ENCODE data around the gene MST1.
"Not testable (repeated sequence)": the region's sequence is repeated elsewhere in the genome, so short reads cannot be mapped to it uniquely, and the experiment has no call there.

MST1 gene

GRCh38 chr3:49700453-49701128 is 11.3 kb upstream of the MST1 start:
- DNase-seq: no peak

DNA sequence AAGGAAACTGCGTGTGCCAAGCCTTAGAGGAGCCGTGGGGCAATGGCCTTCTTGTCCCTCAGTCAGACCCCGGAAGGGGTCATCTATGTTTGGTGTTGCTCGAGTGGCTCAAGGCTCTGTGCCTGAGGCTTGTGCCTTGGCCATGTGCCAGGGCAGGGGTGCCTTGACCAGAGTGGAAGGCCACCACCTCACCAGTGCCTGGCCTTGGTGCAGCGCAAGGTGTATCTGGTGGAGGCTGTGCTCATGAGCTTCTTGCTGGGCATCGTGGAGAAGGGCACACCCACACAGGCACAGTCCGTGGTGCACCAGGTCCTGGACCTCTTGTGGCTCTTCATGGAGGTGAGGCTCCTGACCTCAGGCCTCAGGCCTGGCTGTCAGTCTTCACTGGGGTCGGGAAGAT is 10.7 kb upstream of the MST1 start:
- no peak for DNase-seq

DNA sequence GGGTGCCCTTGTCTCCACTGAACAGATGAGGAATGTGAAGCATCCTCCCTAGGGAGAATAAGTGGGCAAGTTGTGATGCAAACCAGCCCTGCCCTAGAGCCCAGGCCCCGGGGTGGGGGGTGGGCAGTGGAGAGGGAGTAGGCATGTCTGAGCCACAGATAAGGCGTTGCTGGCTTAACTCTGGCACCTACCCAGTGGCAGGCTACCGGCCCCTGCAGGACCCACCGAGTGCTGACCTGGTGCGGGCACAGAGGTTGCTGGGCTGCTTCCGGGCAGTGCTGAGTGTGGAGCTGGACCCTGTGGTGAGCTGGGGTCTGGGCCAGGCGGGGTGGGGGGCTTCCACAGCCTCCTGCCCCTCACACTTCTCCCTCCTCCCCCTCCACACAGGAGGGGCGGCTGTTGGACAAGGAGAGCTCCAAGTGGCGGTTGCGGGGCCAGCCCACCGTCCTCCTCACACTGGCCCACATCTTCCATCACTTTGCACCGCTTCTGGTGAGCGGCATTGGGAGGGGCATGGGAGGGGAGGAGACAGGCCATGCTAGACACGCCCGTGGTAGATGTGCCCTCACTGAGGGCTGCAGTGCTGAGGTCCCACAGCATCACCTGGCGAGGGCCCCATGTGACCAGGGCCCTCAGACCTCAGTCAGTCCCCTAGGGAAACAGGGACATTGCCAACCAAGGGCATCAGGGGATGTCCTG is 10.2 kb upstream of the MST1 start:
- DNase-seq: no peak

DNA sequence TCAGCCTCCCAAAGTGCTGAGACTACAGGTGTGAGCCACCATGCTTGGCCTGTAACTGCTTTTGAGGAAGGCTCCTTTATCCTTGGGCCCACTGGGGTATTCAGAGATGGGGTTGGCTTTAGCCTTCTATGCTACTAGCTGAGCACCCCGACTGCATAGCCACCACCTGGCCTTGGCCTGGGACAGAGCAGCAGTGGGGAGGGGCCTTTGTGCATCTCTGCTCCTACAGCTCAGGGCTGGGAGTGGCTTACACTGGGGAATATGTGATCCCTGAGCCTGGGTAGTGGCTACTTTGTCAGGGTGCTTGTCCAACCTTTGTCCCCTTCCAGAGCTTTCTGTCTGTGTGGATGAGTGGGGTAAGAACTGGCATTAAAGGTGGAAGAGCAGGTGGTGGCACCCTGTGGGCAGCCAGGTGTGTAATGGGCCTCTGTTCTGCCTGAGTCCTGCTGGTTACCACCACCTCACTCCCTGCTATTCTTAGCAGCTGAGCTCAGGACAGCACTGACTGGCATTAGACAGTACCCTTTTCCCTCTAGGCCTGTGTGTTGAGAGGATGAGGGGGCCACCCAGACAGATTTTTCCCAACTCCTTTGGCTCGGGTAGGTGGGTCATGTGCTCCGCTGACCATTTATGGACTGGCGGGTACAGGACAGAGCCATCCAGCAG is 6.2 kb upstream of the MST1 start:
- not testable (repeated sequence) for DNase-seq

GRCh38 chr3:49694409-49695070 is 5.3 kb upstream of the MST1 start:
- not testable (repeated sequence) for DNase-seq

- not testable (repeated sequence) for DNase-seq
Measured at GRCh38 chr3:49691481-49691880, 2.2 kb upstream of the MST1 start.

GRCh38 chr3:49690856-49691255 is 1.6 kb upstream of the MST1 start:
- DNase-seq: not testable (repeated sequence)

DNA sequence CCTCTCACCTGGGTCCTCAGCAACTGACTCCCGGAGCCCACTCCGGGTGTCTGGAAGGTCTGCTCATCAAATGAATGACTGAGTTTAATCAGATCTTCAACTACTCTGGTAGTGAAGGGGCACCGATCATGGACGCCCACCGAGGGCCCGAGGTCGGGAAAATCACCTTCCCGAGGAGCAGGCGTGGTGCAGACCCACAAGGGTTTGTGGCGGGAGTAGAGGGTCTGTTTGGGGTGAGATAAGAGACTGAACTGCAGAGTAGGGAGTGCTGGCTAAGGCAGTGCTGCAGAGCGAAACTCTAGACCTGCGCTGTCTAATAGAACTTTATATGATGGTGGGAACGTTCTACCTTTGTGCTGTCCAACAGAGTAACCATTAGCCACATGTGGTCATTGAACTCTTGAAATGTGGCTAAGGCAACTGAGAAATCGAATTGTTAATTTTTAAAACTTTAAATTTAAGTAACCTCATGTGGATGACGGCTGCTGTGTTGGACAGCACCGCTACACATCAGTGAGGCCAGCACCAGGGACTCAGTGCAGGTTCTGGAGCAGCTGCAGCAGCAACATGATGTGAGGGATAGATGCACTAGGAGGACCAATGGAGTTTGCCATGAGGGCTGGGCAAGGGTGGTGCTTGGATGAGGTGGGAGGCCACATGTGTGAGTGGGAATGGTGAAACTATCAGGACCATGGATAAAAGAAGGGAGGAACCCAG is 792 bp upstream of the MST1 start:
- not testable (repeated sequence) for DNase-seq

- DNase-seq: not testable (repeated sequence)
Measured at GRCh38 chr3:49688338-49689045, 782 bp downstream of the MST1 start.

- not testable (repeated sequence) for DNase-seq
Measured at GRCh38 chr3:49687424-49687795, 1.9 kb downstream of the MST1 start.

DNA sequence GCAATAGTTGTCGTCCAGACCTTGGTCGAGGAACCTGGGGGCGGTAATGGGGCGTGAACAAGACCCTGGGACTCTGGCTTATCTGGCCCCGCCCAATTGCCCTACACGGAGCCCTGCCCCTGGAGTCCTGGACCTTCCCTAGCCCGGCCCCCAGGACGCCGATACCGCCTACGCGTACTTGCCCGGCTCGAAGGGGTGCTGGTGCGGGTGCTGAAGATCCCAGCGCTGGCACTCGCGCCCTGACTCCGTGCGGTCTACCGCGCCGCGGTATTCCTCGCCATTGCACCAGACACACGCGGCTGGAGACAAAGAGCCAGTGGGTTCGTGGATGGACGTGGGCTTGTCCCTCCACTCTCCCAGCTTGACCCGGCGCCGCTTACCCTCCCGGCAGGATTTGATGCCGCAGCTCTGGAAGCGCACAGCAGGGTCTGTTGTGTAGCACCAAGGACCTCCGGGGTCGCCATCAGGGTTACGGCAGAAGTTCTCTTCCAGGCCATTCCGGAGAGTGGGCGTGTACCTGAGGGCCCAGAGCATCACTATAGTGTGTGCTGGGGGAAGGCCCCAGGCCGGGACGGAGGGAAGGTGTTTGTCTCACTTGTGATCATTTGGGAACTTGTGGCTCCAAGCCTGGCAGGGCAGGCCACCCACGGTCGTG is 2.4 kb downstream of the MST1 start:
- DNase-seq: peak; percentile 50

- DNase-seq: peak; percentile 44
Measured at GRCh38 chr3:49686346-49686745, 2.9 kb downstream of the MST1 start.

DNA sequence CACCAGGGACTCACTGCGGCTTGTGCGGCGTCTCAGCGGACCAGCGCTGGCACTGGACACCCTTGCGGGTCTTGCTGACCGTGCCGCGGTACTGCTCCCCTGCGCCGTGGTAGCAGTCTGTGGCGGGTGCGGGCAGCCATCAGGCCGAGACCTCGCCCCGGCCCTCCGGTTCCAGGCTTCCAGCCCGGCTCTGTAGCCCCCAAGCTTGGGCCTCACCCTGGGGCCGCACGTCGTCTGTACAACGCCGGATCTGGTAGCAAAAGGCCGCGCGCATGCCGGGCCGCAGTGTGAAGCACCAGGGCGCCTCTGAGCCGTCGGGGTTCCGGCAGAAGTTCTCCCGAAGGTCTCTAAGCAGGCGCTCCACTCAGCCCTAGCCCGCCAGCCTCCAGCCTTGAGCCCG is 3.4 kb downstream of the MST1 start:
- DNase-seq: not testable (repeated sequence)

- DNase-seq: not testable (repeated sequence)
Measured at GRCh38 chr3:49685103-49685502, 4.2 kb downstream of the MST1 start.

- DNase-seq: not testable (repeated sequence)
Measured at GRCh38 chr3:49684453-49684852, 4.8 kb downstream of the MST1 start.

GRCh38 chr3:49683162-49683561 is 6.1 kb downstream of the MST1 start:
- no peak for DNase-seq

DNA sequence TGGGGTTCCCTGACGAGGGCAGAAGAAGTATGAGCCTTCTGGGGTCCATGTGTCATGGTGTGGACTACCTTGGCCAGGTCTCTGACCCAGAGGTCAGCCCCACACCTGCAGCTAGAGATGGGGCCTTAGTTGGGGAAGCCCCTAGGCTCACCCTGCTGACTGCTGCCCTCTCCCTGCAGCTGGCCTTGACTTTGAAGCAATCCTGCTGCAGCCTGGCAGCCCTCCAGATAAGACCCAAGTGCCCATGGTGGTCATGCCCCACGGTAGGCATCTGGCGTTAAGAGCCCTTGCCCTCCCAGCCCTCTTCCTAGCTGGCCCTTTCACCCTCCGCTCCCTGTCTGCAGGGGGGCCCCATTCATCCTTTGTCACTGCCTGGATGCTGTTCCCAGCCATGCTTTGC is 7.7 kb downstream of the MST1 start:
- DNase-seq: no peak

- no peak for DNase-seq
Measured at GRCh38 chr3:49681232-49681522, 8.1 kb downstream of the MST1 start.

GRCh38 chr3:49680493-49681231 is 8.6 kb downstream of the MST1 start:
- no peak for DNase-seq

DNA sequence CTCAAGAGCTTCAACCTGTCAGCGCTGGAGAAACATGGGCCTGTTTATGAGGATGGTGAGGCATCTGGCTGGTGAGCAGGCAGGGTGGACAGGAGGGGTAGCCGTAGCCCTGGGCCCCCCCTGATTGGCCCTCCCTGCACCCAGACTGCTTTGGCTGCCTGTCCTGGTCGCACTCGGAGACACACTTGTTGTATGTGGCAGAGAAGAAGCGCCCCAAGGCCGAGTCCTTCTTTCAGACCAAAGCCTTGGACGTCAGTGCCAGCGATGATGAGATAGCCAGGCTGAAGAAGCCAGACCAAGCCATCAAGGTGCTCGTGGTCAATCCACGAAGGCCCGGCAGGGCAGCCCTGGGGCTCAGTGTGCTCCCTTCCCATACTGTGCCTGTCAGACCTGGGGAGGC is 13.4 kb downstream of the MST1 start:
- DNase-seq: no peak

- no peak for DNase-seq
Measured at GRCh38 chr3:49674497-49674983, 14.7 kb downstream of the MST1 start.
